Bronchial epithelial cell (primary cell): Measurements from ENCODE around the gene PLEKHG3. TPM values are rescaled to one million over a fixed set of nuclear protein-coding genes. Genes with fewer than 3 reads are reported as not detected.
"Not testable (repeated sequence)": the region's sequence is repeated elsewhere in the genome, so short reads cannot be mapped to it uniquely, and the experiment has no call there.

ENCODE experiments used
- DNase-seq: peaks from one replicate; pipeline ENCODE4 v3.0.0-alpha.2; 2010; ENCODE audit warnings: low read depth
- FAIRE-seq: peaks from 2 replicates; lab custom pipeline; 2011; peaks lifted over from hg19 to GRCh38; lab: Jason Lieb, UNC
- H3K27me3 ChIP-seq: 2 replicates; pipeline ENCODE4 v1.5.1; 2011; ENCODE audit warnings: low read length; ENCODE audit not compliant: control insufficient read depth, insufficient read depth
- H3K36me3 ChIP-seq: 2 replicates; pipeline ENCODE4 v1.5.1; 2011; ENCODE audit warnings: low read length; ENCODE audit not compliant: control insufficient read depth, insufficient read depth
- H3K4me3 ChIP-seq: 2 replicates; pipeline ENCODE4 v1.5.1; 2011; ENCODE audit warnings: mild to moderate bottlenecking, low read depth, low read length, control low read depth
- CTCF ChIP-seq: IDR thresholded peaks from 2 replicates; pipeline ENCODE4 v1.5.1; 2011; ENCODE audit warnings: mild to moderate bottlenecking, moderate library complexity, low read length, control low read depth, inconsistent platforms; ENCODE audit not compliant: insufficient read depth, severe bottlenecking
- total RNA-seq: library from RNA; depleted of rRNA; stranded (reverse); fragments of >200 nt; gene quantifications from 2 replicates; pipeline ENCODE4 v1.2.1, GENCODE V29; 2014

PLEKHG3 gene
- 32.4 and 35.8 TPM in 2 replicates for total RNA-seq

- DNase-seq = peak; percentile 69
Measured at GRCh38 chr14:64704143-64704742, at the start of gene PLEKHG3. TSS of gene PLEKHG3 (plus strand) at chr14:64704424. CDS start at chr14:64727632, 23,208 bp downstream.

GRCh38 chr14:64654901-64655300 is 49.3 kb upstream of the PLEKHG3 start:
- TF ChIP-seq CTCF = no peak
- DNase-seq (no peak), FAIRE-seq (no peak)
- Histone ChIP-seq H3K27me3 (no peaks in the 10 kb centered on the region), H3K36me3 (no peaks in the 10 kb centered on the region), H3K4me3 (no peak overlapping the region)

More at GRCh38 chr14:64704143-64704742, at the start of gene PLEKHG3:
- no peak for TF ChIP-seq CTCF
- no peak for FAIRE-seq
- Histone ChIP-seq H3K27me3 (no peaks in the 10 kb centered on the region), H3K4me3 (peak within 1 kb of the TSS; percentile 87), H3K36me3 (peaks cover 1% of the 10 kb centered on the region)

GRCh38 chr14:64656986-64657385 is 47.2 kb upstream of the PLEKHG3 start:
- DNase-seq = no peak
- Histone ChIP-seq H3K27me3 (peaks cover 4% of the 10 kb centered on the region), H3K4me3 (no peak overlapping the region), H3K36me3 (no peaks in the 10 kb centered on the region)
- FAIRE-seq = no peak
- no peak for TF ChIP-seq CTCF

GRCh38 chr14:64658201-64658600 is 46.0 kb upstream of the PLEKHG3 start:
- H3K4me3 ChIP-seq = no peak overlapping the region
- no peak for FAIRE-seq
- DNase-seq = no peak
- no peak for TF ChIP-seq CTCF
- H3K27me3 ChIP-seq = peaks cover 4% of the 10 kb centered on the region
- H3K36me3 ChIP-seq = no peaks in the 10 kb centered on the region

GRCh38 chr14:64658700-64659264 is 45.4 kb upstream of the PLEKHG3 start:
- H3K36me3 ChIP-seq, DNase-seq, H3K4me3 ChIP-seq, H3K27me3 ChIP-seq, FAIRE-seq: not testable (repeated sequence)

- DNase-seq (no peak), FAIRE-seq (no peak)
- Histone ChIP-seq H3K36me3 (no peaks in the 10 kb centered on the region), H3K27me3 (peaks cover 4% of the 10 kb centered on the region), H3K4me3 (no peak overlapping the region)
- TF ChIP-seq CTCF = no peak
Measured at GRCh38 chr14:64659366-64659765, 44.9 kb upstream of the PLEKHG3 start.
